Breast epithelium (tissue), 3 donors: ENCODE results near the gene GCSH.

Experiments used
- POLR2A ChIP-seq: fragments of 450-650 bp; IDR thresholded peaks from one replicate; pipeline ENCODE4 v1.6.1; 2016; ENCODE audit warnings: antibody characterized with exemption, mild to moderate bottlenecking, moderate library complexity
- TF ChIP-seq, protein P1 (sequence below), 3 donors: fragments of 450-650 bp; IDR thresholded peaks; one replicate each; pipeline ENCODE4 v1.5.1; 2016 to 2017; ENCODE audit warnings: antibody characterized with exemption in 3 of 3, mild to moderate bottlenecking in 3 of 3, moderate library complexity in 3 of 3

DNA sequence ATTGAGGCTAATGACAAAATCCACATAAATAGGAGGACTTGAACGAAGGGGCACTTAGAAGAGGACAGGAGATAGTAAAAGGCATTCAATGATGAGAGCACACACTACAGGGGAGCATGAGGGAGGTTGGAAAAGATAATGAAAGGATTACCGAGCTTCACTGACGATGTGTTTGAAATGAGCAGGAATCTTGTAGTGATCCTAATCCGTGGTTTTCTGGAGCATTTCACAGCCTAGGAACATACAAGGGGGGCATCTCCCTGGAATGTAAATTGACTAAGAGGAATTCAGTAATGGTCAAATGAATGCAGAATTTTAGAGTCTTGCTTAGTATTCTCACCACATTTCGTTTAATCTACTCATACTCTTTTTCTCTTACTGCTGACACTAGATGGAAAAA is 55.4 kb downstream of the GCSH start:
- TF ChIP-seq, protein P1, sequence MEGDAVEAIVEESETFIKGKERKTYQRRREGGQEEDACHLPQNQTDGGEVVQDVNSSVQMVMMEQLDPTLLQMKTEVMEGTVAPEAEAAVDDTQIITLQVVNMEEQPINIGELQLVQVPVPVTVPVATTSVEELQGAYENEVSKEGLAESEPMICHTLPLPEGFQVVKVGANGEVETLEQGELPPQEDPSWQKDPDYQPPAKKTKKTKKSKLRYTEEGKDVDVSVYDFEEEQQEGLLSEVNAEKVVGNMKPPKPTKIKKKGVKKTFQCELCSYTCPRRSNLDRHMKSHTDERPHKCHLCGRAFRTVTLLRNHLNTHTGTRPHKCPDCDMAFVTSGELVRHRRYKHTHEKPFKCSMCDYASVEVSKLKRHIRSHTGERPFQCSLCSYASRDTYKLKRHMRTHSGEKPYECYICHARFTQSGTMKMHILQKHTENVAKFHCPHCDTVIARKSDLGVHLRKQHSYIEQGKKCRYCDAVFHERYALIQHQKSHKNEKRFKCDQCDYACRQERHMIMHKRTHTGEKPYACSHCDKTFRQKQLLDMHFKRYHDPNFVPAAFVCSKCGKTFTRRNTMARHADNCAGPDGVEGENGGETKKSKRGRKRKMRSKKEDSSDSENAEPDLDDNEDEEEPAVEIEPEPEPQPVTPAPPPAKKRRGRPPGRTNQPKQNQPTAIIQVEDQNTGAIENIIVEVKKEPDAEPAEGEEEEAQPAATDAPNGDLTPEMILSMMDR (IDR thresholded peaks at IDR 0.05), result no peak
- no peak for TF ChIP-seq POLR2A
